Muscle of leg (tissue), 11 donors: ENCODE measurements around the gene KXD1. TPM values are rescaled to one million over a fixed set of nuclear protein-coding genes. Genes with fewer than 3 reads are reported as not detected.

Experiments used
- DNase-seq: peaks from one replicate; pipeline ENCODE4 v3.0.0; 2013
- H3K27ac ChIP-seq: one replicate; pipeline ENCODE4 v1.5.1; 2013; ENCODE audit warnings: mild to moderate bottlenecking, low read length, control low read depth
- H3K27me3 ChIP-seq: one replicate; pipeline ENCODE4 v1.6.1; 2013; ENCODE audit warnings: low read length; ENCODE audit not compliant: control insufficient read depth, insufficient read depth
- H3K36me3 ChIP-seq: one replicate; pipeline ENCODE4 v1.6.1; 2013; ENCODE audit warnings: low read length; ENCODE audit not compliant: control insufficient read depth, insufficient read depth
- H3K4me1 ChIP-seq: one replicate; pipeline ENCODE4 v1.6.1; 2013; ENCODE audit warnings: low read length; ENCODE audit not compliant: control insufficient read depth, insufficient read depth
- H3K4me3 ChIP-seq: one replicate; pipeline ENCODE4 v1.5.1; 2013; ENCODE audit warnings: low read length, control low read depth
- H3K9me3 ChIP-seq: replicated peaks from 2 replicates; pipeline ENCODE4 v1.6.1; 2013; ENCODE audit warnings: low read depth, low read length; ENCODE audit not compliant: control insufficient read depth
- WGBS: methylation state at CpG from one replicate; pipeline ENCODE4 v1.1.5; 2013; ENCODE audit warnings: missing lambda C conversion rate; ENCODE audit not compliant: insufficient coverage; 5-methylcytosine and 5-hydroxymethylcytosine counted together
- polyA plus RNA-seq, 8 donors: library from polyadenylated mRNA; unstranded; fragments of 120-200 nt; gene quantifications; one replicate each; pipeline versions ENCODE4 v1.2.1 to v1.2.3, GENCODE V29; 2013; ENCODE audit warnings: inconsistent platforms in 1 of 8, low replicate concordance in 1 of 8; ENCODE audit not compliant: insufficient read length in 8 of 8, insufficient read depth in 1 of 8
- total RNA-seq: library from RNA; stranded (reverse); fragments of 120-200 nt; gene quantifications from one replicate; pipeline ENCODE4 v1.2.4, GENCODE V29; 2013

The KXD1 gene
- total and polyA plus RNA-seq, 9 donors: 47.1 to 82.3 (median 74.6) TPM

DNA sequence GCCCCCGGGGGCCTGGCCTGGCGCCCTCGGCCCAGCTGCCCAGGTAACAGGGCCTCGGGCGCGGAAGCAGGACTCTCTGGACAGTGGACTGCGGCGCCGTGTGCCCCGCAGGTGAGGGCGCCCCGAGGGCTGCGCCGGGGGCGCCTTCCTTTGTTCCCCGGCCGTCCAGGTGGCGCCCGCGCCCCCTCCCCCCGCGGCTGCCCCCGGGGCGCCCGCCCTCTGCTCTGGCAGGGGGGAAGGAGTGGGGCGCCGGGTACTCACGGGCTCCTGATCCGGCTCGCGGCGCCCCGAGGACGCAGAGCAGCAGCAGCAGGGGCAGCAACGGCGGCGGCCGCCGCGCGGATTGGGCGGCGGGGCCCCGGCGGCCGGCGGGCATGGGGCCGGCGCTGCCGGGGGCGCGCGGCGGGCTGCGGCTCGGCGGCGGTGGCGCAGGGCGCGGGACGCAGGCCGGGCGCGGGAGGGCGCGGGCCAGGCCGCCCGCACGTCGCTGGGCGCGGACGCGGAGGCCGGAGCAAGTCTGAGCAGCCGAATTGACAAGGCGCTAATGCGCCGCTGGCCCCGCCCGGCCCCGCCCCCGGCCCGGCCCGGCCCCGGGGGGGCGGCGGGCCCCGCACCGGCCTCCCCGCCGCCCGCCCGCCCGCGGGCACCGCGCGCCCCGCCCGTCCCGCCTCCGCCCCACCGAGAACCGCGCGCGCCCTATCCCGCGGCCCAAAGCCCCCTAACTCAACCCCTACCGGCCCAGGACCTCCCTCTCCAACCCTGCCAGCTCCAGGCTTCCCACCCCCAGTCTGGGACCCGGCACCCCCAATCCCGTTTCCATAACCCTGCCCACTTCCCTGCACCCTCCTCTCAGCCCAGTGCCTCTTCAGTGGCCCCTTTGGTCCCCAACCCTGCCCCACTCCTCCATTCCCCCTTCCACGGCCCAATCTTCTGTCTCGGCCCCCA lies 48.9 kb downstream of the KXD1 start, which contains the start of gene CRLF1:
Gene CRLF1, minus strand, starts transcription at position 519 of the 945 bp plus-strand sequence. Its CDS starts 143 bp downstream, at position 376.
- 1% methylated on average over 82 of the region's 116 CpGs for WGBS
- DNase-seq: no peak
- H3K36me3 ChIP-seq: no peaks in the 10 kb centered on the region
- H3K27ac ChIP-seq: no peak within 1 kb of the TSS
- peaks cover 43% of the 10 kb centered on the region for H3K4me1 ChIP-seq
- H3K4me3 ChIP-seq: peak within 1 kb of the TSS; percentile 37
- peaks cover 93% of the 10 kb centered on the region for H3K27me3 ChIP-seq
- H3K9me3 ChIP-seq: no peaks in the 10 kb centered on the region

DNA sequence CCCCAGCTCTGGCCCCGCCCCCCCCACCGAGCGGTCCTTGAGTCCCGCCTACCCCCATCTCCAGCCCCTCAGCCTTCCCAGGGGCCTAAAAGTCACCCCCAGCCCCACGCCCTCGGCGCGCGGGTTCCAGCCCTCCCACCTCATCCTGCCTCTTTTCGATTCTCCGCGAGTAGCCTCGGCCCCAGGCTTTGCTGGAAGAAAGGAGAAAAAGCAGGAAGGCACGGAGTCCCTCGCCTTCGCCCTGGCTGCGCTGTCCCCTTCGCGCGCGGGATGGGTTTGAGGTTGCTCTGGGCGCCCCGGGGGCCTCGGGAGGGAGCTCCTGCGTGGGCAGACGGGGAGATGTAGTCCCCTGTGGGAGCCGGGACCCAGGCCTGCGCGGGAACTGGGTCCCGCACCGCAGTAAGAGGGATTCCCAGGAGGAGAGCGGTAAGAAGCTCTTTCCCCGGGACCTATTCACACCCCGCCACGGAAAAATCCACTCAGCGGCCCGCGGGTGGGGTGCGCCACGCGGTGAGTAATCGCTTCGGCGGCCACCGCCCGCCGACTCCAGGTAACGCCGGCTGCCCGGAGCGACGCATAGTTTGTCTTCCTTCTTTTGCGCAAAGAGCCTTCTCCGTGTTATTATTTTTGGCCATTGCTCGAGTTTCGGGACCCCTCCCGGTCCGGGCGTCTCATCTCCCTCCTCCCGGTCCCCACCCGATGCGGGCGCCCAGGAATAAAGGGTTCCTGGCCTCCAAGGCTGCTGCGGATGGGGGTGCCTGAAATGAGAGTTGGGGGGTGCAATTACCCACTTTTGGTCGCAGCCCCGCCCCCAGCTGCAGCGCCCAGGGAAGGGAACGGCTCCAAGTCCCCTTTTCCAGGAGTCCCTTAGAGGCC lies 49.8 kb downstream of the KXD1 start:
- 1% methylated on average over 29 of the region's 68 CpGs for WGBS
- Histone ChIP-seq H3K4me1 (peaks cover 52% of the 10 kb centered on the region), H3K4me3 (peak overlapping the region; percentile 37), H3K27ac (no peak overlapping the region), H3K27me3 (peaks cover 93% of the 10 kb centered on the region), H3K36me3 (no peaks in the 10 kb centered on the region), H3K9me3 (no peaks in the 10 kb centered on the region)
- peak; percentile 44 for DNase-seq

DNA sequence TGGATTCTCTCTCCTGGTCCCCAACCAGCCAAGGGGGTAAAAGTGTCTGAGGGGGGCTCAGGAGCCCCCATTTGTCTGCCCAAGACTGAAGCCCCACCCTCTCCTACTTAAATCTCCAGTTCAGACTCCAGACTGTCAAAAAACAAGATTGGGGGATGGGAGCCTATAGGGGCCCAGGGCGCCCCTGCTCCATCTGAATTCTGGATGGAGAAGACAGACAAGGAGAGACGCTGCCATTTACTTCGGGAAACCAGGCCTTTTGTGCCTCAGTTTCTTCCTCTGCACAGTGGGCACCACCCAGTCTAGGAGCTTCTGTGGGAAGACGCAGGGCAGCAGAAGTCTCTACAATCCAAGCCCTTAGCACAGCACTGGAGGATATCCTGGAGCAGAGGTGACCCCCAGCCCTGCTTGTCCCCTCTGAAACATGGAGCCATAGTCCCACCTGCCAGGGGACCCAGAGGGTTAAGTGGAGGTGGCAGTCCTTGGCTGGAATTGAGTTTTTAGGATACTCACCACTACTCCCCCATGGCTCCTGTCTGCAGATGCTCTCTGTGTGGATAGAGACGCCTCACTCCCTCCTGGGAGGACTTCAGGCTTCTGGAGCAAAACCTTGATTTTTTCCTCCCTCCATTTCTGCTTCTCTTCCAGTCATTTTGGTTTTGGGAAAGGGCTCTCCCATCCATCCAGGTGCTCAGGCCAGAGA lies 50.6 kb downstream of the KXD1 start:
- Histone ChIP-seq H3K9me3 (no peaks in the 10 kb centered on the region), H3K27ac (no peak overlapping the region), H3K36me3 (no peaks in the 10 kb centered on the region), H3K4me3 (no peak overlapping the region), H3K4me1 (peaks cover 53% of the 10 kb centered on the region), H3K27me3 (peaks cover 92% of the 10 kb centered on the region)
- 22% methylated on average over 5 of the region's 5 CpGs for WGBS
- no peak for DNase-seq

DNA sequence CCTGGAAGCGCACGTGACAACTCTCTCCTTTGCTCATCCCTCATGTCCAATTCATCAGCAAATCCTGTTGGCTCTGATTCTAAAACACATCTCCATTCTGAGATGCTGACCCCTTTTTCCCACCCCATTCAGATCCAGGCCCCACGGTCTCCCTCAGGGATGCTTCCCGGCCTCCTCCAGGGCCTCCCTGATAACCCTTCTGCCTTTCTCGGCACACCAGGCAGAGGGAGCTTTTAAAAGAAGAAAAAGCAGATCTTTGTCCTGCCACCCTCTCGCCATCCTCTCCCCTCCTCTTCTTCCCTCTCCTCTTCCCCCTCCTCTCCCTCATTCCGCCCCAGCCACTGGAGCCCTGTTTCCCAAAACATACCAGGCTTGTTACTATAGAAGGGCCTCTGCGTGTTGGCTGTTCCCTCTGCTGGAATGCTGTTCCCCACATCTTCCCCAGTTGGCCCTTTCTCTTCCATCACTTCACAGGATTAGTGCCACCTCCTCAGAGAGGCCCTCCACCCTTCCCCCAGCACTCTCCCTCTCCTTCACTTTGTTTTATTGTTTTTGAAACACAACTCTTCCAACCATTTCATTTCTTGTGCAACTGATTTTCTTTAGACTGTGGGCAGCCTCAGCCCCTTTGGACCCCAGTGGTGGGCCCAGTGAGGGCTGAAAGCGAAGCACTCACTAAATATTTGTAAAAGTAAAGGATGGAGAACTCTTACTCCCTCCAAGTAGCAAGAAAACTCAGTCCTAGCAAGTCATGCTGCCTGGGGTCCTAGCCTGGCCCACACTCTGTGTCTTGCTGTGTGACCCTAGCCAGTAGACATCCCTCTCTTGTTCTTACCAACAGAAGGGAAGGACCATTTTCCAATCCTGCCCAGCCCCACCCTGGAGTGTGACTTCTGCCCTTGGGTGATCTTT lies 51.4 kb downstream of the KXD1 start:
- no peaks in the 10 kb centered on the region for H3K9me3 ChIP-seq
- H3K4me1 ChIP-seq: peaks cover 49% of the 10 kb centered on the region
- no peak for DNase-seq
- no peaks in the 10 kb centered on the region for H3K36me3 ChIP-seq
- WGBS: 48% methylated on average over 7 of the region's 9 CpGs
- H3K4me3 ChIP-seq: no peak overlapping the region
- H3K27me3 ChIP-seq: peaks cover 93% of the 10 kb centered on the region
- H3K27ac ChIP-seq: no peak overlapping the region

DNA sequence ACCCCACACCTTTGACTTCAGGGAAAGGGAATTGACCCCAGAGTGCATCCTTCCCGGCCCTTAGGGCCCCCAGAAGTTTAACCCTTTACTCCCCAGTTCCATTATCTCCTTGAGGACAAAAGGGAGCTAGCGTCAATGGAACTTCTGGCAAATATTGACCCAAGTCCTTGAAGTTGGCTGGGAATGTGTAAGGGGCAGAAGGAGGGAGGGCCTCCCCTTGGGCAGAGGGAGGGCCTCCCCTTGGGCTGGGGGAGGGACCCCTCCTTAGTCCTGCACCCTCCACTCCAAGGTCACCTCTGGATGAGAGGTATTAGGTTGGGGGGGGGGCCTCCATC lies 52.0 kb downstream of the KXD1 start:
- Histone ChIP-seq H3K4me1 (peaks cover 42% of the 10 kb centered on the region), H3K36me3 (no peaks in the 10 kb centered on the region), H3K27ac (no peak overlapping the region), H3K27me3 (peaks cover 93% of the 10 kb centered on the region), H3K4me3 (no peak overlapping the region), H3K9me3 (no peaks in the 10 kb centered on the region)
- DNase-seq: no peak
- 0% methylated on average over 1 of the region's 2 CpGs for WGBS

DNA sequence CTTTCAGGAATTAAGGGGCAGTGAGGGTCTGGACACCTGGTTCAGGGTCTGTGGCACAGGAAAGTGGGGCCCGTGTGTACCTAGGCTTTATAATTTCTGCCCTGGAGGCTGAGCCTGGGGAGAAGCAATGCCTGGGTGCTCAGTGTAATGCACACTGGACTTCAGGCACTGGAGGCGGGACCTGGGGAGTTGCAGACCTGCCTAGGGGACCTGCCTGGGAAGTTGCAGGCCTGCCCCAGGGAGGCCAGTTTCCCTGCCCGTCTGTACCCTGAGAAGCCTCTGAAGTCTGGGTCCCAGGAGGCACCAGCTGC lies 52.5 kb downstream of the KXD1 start:
- no peak overlapping the region for H3K4me3 ChIP-seq
- H3K9me3 ChIP-seq: no peaks in the 10 kb centered on the region
- H3K36me3 ChIP-seq: no peaks in the 10 kb centered on the region
- H3K4me1 ChIP-seq: peaks cover 41% of the 10 kb centered on the region
- WGBS: 43% methylated on average over 3 of the region's 3 CpGs
- no peak for DNase-seq
- H3K27ac ChIP-seq: no peak overlapping the region
- peaks cover 93% of the 10 kb centered on the region for H3K27me3 ChIP-seq

DNA sequence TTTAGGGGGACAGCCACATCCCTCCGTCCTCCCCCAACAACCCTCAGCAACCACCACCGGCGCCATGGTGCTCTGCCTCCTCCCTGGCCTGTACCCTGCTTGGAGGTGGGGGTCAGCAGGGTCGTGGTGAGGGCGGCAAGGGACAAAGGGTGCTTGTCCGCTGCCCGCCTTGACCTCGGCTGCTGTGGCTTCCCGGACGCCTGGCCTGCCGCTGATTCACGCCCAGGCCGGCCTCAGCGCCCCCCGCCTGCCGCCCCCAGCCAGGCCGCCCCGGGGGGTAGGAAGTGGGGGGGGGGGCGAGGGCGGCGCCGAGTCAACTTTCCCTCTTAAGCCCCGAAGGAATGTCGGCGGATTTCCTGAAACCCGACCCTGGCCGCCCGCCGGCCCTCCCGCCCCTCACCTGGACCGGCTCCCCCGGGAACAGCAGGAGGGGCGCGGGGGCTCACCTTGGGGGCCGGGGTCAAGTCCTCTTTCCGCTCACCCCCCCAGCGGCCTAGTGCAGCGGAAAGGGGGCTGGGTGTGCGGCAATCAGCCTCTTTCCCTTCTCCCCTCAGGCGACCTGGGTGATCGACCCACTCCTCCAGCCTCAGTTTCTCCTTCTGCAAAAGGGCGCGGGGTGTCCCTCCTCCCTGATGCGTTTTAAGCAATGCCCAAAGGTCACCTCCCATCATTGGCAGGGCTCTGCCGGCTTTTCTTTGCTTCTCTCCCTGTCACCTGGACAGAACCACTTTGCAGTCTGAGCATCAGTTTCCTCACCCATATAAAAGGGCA lies 53.1 kb downstream of the KXD1 start:
- Histone ChIP-seq H3K27ac (no peak overlapping the region), H3K4me3 (no peak overlapping the region), H3K27me3 (peaks cover 90% of the 10 kb centered on the region), H3K9me3 (no peaks in the 10 kb centered on the region), H3K4me1 (peaks cover 37% of the 10 kb centered on the region), H3K36me3 (no peaks in the 10 kb centered on the region)
- WGBS: 7% methylated on average over 19 of the region's 45 CpGs
- DNase-seq: no peak

DNA sequence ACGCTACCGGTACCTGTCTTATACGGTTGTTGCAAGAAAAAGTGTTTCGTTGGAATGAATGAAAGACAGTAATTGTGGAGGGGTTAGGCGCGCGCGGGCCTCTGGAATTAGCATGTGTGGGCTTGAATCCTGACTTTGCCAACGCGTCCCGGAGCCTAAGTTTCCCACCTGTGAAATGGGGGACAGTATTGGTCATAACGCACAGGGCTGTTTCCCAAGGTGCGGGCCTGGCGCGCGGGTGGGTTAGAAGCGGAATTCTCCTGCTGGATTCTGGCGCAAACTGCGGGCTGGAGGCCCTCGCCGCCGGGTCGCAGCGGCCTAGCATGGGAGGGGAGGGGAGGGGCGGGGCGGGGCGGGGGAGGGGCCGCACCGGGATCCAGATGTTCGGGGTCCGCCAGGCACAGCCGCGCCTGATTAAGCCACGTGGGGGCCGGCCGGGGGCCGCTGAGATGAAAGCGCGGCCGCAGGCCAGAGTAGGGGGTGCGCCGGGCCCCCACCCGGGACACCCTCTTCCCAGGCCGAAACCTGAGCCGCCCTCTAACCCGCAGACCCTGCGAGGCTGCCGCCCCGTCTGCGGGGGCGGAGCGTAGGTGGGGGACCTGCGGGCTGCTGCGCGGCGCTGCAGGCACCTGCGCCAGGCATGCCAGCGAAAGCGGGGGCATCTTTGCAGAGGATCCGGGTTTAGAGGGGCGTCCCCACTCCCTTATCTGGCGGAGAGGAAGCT lies 53.8 kb downstream of the KXD1 start:
- H3K4me3 ChIP-seq: no peak overlapping the region
- peaks cover 37% of the 10 kb centered on the region for H3K4me1 ChIP-seq
- H3K36me3 ChIP-seq: no peaks in the 10 kb centered on the region
- H3K9me3 ChIP-seq: no peaks in the 10 kb centered on the region
- no peak overlapping the region for H3K27ac ChIP-seq
- WGBS: 1% methylated on average over 55 of the region's 62 CpGs
- no peak for DNase-seq
- H3K27me3 ChIP-seq: peaks cover 91% of the 10 kb centered on the region
